Effector memory CD8-positive, alpha-beta T cell (primary cell): Measurements from ENCODE around the gene EHBP1.

Experiments
- ATAC-seq: fragments of 150-1000 bp; cut with Tn5 transposase; replicated peaks from 2 replicates; pipeline ENCODE4 v1.10.0; 2021; ENCODE audit warnings: mild to moderate bottlenecking, moderate library complexity
- DNase-seq, 3 experiments: peaks; one replicate each; pipeline ENCODE4 v3.0.0; 2021
- H3K27ac Mint-ChIP-seq, 2 donors: one replicate each; pipeline ENCODE4 v1.8.0; 2022; ENCODE audit warnings: mild to moderate bottlenecking in 2 of 2, mixed read lengths in 2 of 2, moderate library complexity in 2 of 2
- H3K27me3 Mint-ChIP-seq, 2 donors: one replicate each; pipeline ENCODE4 v1.8.0; 2022; ENCODE audit warnings: mixed read lengths in 2 of 2
- H3K36me3 Mint-ChIP-seq: one replicate; pipeline ENCODE4 v1.8.0; 2022; ENCODE audit warnings: mild to moderate bottlenecking, moderate library complexity, mixed read lengths; ENCODE audit not compliant: insufficient read depth
- H3K4me1 Mint-ChIP-seq, 2 donors: one replicate each; pipeline ENCODE4 v1.8.0; 2022; ENCODE audit warnings: low read depth in 2 of 2, mixed read lengths in 2 of 2
- H3K4me3 Mint-ChIP-seq, 2 donors: one replicate each; pipeline ENCODE4 v1.8.0; 2022; ENCODE audit warnings: mild to moderate bottlenecking in 2 of 2, mixed read lengths in 2 of 2, moderate library complexity in 2 of 2
- H3K9me3 Mint-ChIP-seq, 2 donors: one replicate each; pipeline ENCODE4 v1.8.0; 2022; ENCODE audit warnings: mixed read lengths in 2 of 2

Gene EHBP1

GRCh38 chr2:62933398-62933917, 227.9 kb downstream of the EHBP1 start:
- ATAC-seq: no peak
- Mint-ChIP-seq H3K9me3 (no peaks in the 10 kb centered on the region), H3K27me3 (no peaks in the 10 kb centered on the region), H3K36me3 (no peaks in the 10 kb centered on the region), H3K27ac (no peak overlapping the region), H3K4me1 (peaks cover 0 to 2% of the 10 kb centered on the region in 2 donors), H3K4me3 (no peak overlapping the region)
- DNase-seq: no peak

GRCh38 chr2:62934517-62934916, 229.0 kb downstream of the EHBP1 start:
- H3K27ac Mint-ChIP-seq: no peak overlapping the region
- ATAC-seq: no peak
- H3K27me3 Mint-ChIP-seq: no peaks in the 10 kb centered on the region
- H3K36me3 Mint-ChIP-seq: no peaks in the 10 kb centered on the region
- DNase-seq: no peak
- no peak overlapping the region for H3K4me3 Mint-ChIP-seq
- no peaks in the 10 kb centered on the region for H3K9me3 Mint-ChIP-seq
- peaks cover 0 to 2% of the 10 kb centered on the region in 2 donors for H3K4me1 Mint-ChIP-seq

GRCh38 chr2:62938126-62938525, 232.6 kb downstream of the EHBP1 start:
- H3K4me1 Mint-ChIP-seq: peaks cover 0 to 4% of the 10 kb centered on the region in 2 donors
- DNase-seq (no peak), ATAC-seq (no peak)
- H3K27me3 Mint-ChIP-seq: no peaks in the 10 kb centered on the region
- no peak overlapping the region for H3K4me3 Mint-ChIP-seq
- H3K9me3 Mint-ChIP-seq: no peaks in the 10 kb centered on the region
- no peak overlapping the region for H3K27ac Mint-ChIP-seq
- H3K36me3 Mint-ChIP-seq: no peaks in the 10 kb centered on the region

GRCh38 chr2:62939735-62940491, 234.4 kb downstream of the EHBP1 start:
- no peaks in the 10 kb centered on the region for H3K27me3 Mint-ChIP-seq
- no peak for DNase-seq
- no peak overlapping the region for H3K4me3 Mint-ChIP-seq
- no peak for ATAC-seq
- peaks cover 0 to 4% of the 10 kb centered on the region in 2 donors for H3K4me1 Mint-ChIP-seq
- H3K27ac Mint-ChIP-seq: no peak overlapping the region
- no peaks in the 10 kb centered on the region for H3K9me3 Mint-ChIP-seq
- H3K36me3 Mint-ChIP-seq: no peaks in the 10 kb centered on the region

- Mint-ChIP-seq H3K9me3 (no peaks in the 10 kb centered on the region), H3K27me3 (no peaks in the 10 kb centered on the region), H3K27ac (no peak overlapping the region), H3K36me3 (no peaks in the 10 kb centered on the region), H3K4me3 (no peak overlapping the region), H3K4me1 (peaks cover 0 to 4% of the 10 kb centered on the region in 2 donors)
- DNase-seq: no peak
- ATAC-seq: no peak
Measured at GRCh38 chr2:62940697-62941096, 235.2 kb downstream of the EHBP1 start.

- ATAC-seq (no peak), DNase-seq (no peak)
- peaks cover 0 to 4% of the 10 kb centered on the region in 2 donors for H3K4me1 Mint-ChIP-seq
- H3K9me3 Mint-ChIP-seq: no peaks in the 10 kb centered on the region
- H3K36me3 Mint-ChIP-seq: no peaks in the 10 kb centered on the region
- H3K27ac Mint-ChIP-seq: no peak overlapping the region
- H3K27me3 Mint-ChIP-seq: no peaks in the 10 kb centered on the region
- H3K4me3 Mint-ChIP-seq: no peak overlapping the region
Measured at GRCh38 chr2:62941413-62941812, 235.9 kb downstream of the EHBP1 start.

GRCh38 chr2:62944362-62944761, 238.8 kb downstream of the EHBP1 start:
- ATAC-seq (no peak), DNase-seq (no peak)
- no peak overlapping the region for H3K27ac Mint-ChIP-seq
- H3K9me3 Mint-ChIP-seq: no peaks in the 10 kb centered on the region
- H3K36me3 Mint-ChIP-seq: no peaks in the 10 kb centered on the region
- no peaks in the 10 kb centered on the region for H3K27me3 Mint-ChIP-seq
- peaks cover 0 to 4% of the 10 kb centered on the region in 2 donors for H3K4me1 Mint-ChIP-seq
- no peak overlapping the region for H3K4me3 Mint-ChIP-seq

GRCh38 chr2:62947403-62947802, 241.9 kb downstream of the EHBP1 start:
- no peak for ATAC-seq
- H3K9me3 Mint-ChIP-seq: no peaks in the 10 kb centered on the region
- H3K4me3 Mint-ChIP-seq: no peak overlapping the region
- no peaks in the 10 kb centered on the region for H3K4me1 Mint-ChIP-seq
- no peak for DNase-seq
- no peaks in the 10 kb centered on the region for H3K36me3 Mint-ChIP-seq
- H3K27ac Mint-ChIP-seq: no peak overlapping the region
- H3K27me3 Mint-ChIP-seq: no peaks in the 10 kb centered on the region

- Mint-ChIP-seq H3K27ac (no peak overlapping the region), H3K9me3 (no peaks in the 10 kb centered on the region), H3K4me3 (no peak overlapping the region), H3K36me3 (peaks cover 12% of the 10 kb centered on the region), H3K4me1 (no peaks in the 10 kb centered on the region), H3K27me3 (no peaks in the 10 kb centered on the region)
- ATAC-seq (no peak), DNase-seq (no peak)
Measured at GRCh38 chr2:62956651-62957050, 251.1 kb downstream of the EHBP1 start.

- Mint-ChIP-seq H3K27ac (no peak overlapping the region), H3K4me3 (no peak overlapping the region), H3K4me1 (no peaks in the 10 kb centered on the region), H3K27me3 (no peaks in the 10 kb centered on the region), H3K36me3 (peaks cover 12% of the 10 kb centered on the region), H3K9me3 (no peaks in the 10 kb centered on the region)
- DNase-seq: no peak
- ATAC-seq: no peak
Measured at GRCh38 chr2:62958206-62958605, 252.7 kb downstream of the EHBP1 start.

- Mint-ChIP-seq H3K27ac (no peak overlapping the region), H3K9me3 (no peaks in the 10 kb centered on the region), H3K27me3 (no peaks in the 10 kb centered on the region), H3K4me1 (no peaks in the 10 kb centered on the region), H3K36me3 (no peaks in the 10 kb centered on the region), H3K4me3 (no peak overlapping the region)
- ATAC-seq: no peak
- no peak for DNase-seq
Measured at GRCh38 chr2:62964050-62964449, 258.5 kb downstream of the EHBP1 start.

- DNase-seq (no peak), ATAC-seq (no peak)
- H3K4me1 Mint-ChIP-seq: no peaks in the 10 kb centered on the region
- H3K9me3 Mint-ChIP-seq: no peaks in the 10 kb centered on the region
- H3K27me3 Mint-ChIP-seq: no peaks in the 10 kb centered on the region
- H3K4me3 Mint-ChIP-seq: no peak overlapping the region
- H3K27ac Mint-ChIP-seq: no peak overlapping the region
- H3K36me3 Mint-ChIP-seq: no peaks in the 10 kb centered on the region
Measured at GRCh38 chr2:62964671-62965070, 259.2 kb downstream of the EHBP1 start.

- H3K36me3 Mint-ChIP-seq: no peaks in the 10 kb centered on the region
- H3K27ac Mint-ChIP-seq: no peak overlapping the region
- ATAC-seq: no peak
- H3K27me3 Mint-ChIP-seq: no peaks in the 10 kb centered on the region
- H3K4me1 Mint-ChIP-seq: no peaks in the 10 kb centered on the region
- no peak for DNase-seq
- no peaks in the 10 kb centered on the region for H3K9me3 Mint-ChIP-seq
- no peak overlapping the region for H3K4me3 Mint-ChIP-seq
Measured at GRCh38 chr2:62966991-62967390, 261.5 kb downstream of the EHBP1 start.

GRCh38 chr2:62968168-62968567, 262.7 kb downstream of the EHBP1 start:
- Mint-ChIP-seq H3K27ac (no peak overlapping the region), H3K36me3 (no peaks in the 10 kb centered on the region), H3K9me3 (no peaks in the 10 kb centered on the region), H3K27me3 (no peaks in the 10 kb centered on the region), H3K4me3 (no peak overlapping the region), H3K4me1 (no peaks in the 10 kb centered on the region)
- DNase-seq (no peak), ATAC-seq (no peak)
